GM21717 (cell line): ENCODE data around the gene PNPLA8.
"Not testable (repeated sequence)": the region's sequence is repeated elsewhere in the genome, so short reads cannot be mapped to it uniquely, and the experiment has no call there.

Source experiments
- ATAC-seq: cut with Tn5 transposase; IDR thresholded peaks from one replicate; pipeline ENCODE4 v1.9.1; 2021; ENCODE audit warnings: mild to moderate bottlenecking, moderate library complexity; ENCODE audit not compliant: unreplicated experiment

The PNPLA8 gene

GRCh38 chr7:108525985-108526767, at the start of gene PNPLA8:
Gene PNPLA8 (minus strand): TSS chr7:108526135. CDS start chr7:108515491, 10,644 bp downstream.
- ATAC-seq = peak; percentile 95

GRCh38 chr7:108575156-108575555, 49.2 kb upstream of the PNPLA8 start:
- ATAC-seq = no peak

- no peak for ATAC-seq
These were observed 46.5 kb upstream of the PNPLA8 start for GRCh38 chr7:108572480-108572879.

GRCh38 chr7:108570146-108570755, 44.3 kb upstream of the PNPLA8 start:
- ATAC-seq = peak; percentile 35

DNA sequence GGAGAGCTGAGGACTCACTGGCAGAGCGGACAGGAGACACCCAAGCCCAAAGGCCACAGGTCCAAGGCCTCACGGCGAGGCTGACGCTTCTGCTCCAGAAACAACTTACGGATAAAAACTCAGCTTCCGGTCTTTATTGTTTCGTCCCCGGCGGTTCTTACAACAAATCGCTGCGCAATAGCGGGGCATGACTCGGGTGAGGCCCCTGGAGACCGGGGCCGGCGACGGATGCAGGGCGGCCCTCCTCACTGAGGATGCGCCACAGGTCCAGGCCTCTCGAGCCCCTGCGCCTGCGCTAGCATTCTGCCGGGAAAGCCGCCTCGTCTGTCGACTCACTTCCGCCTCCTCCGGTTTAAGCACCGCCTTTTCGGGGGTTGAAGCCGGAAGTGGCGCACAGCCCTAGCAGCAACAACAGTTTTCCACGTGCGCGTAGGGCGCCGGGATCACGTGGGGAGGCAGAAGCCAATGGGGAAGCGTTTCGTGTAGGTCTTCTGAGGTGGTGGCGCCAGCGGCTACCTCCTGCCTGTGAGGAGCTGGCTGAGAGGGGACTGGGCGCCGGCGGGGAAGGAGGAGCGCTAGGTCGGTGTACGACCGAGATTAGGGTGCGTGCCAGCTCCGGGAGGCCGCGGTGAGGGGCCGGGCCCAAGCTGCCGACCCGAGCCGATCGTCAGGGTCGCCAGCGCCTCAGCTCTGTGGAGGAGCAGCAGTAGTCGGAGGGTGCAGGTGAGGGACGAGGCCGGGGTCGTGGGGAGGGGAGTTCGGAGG, 43.6 kb upstream of the PNPLA8 start, which contains the start of the genes DNAJB9 and THAP5:
DNAJB9 (plus strand) TSS at position 494 of the 765 bp plus-strand sequence. CDS start 1,853 bp downstream, outside the sequence.
THAP5 (minus strand) TSS at position 326 of the 765 bp plus-strand sequence; CDS start at position 189, 137 bp downstream.
- ATAC-seq = peak; percentile 96

GRCh38 chr7:108568801-108569380, 43.0 kb upstream of the PNPLA8 start:
- ATAC-seq = no peak

GRCh38 chr7:108565987-108566386, 40.1 kb upstream of the PNPLA8 start:
- ATAC-seq = no peak

DNA sequence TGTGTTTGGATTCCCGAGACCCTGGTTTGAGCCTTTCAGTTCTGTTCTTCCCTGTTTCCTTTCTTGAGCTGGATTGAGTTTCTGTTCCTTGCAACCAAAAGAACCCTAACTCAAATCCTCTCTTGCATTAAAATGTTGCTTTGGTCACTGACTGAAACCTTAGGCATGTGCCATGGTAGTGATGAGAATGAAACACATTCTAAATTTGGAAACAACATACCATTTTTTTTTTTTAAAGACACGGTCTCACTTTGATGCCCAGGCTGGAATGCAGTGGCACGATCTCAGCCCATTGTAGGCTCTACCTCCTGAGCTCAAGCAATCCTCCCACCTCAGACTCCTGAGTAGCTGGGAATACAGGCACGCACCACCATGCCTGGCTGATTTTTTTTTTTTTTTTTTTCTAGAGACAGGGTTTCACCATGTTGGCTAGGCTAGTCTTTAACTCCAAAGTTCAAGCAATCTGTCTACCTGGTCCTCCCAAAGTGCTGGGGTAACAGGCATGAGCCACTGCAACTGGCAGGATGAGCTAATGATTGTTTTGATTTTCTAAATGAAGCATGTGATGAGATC, 35.2 kb upstream of the PNPLA8 start:
- ATAC-seq = no peak

- no peak for ATAC-seq
These were observed 33.3 kb upstream of the PNPLA8 start for GRCh38 chr7:108559253-108559652.

- no peak for ATAC-seq
These were observed 31.7 kb upstream of the PNPLA8 start for GRCh38 chr7:108557617-108558016.

DNA sequence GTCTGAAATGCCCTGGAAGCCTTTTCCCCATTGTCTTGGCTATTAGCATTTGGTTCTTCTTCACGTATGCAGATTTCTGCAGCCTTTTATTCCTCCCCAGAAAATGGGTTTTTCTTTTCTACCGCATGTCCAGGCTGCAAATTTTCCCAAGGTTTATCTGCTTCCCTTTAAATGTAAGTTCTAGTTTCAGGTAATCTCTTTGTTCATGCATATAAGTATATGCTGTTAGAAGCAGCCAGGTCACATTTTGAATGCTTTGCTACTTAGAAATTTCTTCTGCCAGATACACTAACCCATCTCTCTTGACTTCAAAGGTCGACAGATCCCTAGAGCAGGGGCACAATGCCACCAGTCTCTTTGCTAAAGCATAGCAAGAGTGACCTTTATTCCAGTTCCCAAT, 31.3 kb upstream of the PNPLA8 start:
- ATAC-seq = no peak

DNA sequence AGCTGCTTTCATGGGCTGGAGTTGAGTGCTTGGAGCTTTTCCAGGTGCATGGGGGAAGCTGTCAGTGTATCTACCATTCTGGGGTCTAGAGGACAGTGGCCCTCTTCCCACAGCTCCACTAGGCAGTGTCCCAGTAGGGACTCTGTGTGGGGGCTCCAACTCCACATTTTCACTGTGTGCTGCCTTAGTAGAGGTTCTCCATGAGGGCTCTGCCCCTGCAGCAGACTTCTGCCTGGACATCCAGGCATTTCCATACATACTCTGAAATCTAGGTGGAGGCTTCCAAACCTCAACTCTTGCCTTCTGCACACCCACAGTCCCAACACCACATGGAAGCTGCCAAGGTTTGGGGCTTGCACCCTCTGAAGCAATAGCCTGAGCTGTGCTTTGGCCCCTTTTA, 30.7 kb upstream of the PNPLA8 start:
- ATAC-seq = not testable (repeated sequence)

GRCh38 chr7:108548141-108548896, 22.4 kb upstream of the PNPLA8 start:
- ATAC-seq = not testable (repeated sequence)

DNA sequence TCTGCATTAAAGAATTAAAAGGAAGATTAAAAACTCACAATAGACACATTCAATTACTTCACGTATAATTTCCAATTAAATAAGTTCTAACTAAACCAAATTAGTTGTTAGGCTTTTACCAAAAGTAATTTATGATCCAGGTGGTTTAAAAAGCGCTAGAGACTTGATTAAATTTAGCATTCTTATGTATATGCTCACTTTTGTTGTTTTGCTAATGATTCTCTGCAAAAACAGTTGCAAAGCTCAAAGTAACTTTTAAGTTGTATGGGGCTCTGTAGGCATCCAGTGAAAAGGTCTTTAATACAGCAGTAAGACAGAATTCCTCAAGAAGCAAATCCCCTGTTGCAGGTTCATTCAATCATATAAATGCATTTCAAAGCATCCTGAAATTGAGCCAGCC, 15.5 kb upstream of the PNPLA8 start:
- ATAC-seq = no peak

DNA sequence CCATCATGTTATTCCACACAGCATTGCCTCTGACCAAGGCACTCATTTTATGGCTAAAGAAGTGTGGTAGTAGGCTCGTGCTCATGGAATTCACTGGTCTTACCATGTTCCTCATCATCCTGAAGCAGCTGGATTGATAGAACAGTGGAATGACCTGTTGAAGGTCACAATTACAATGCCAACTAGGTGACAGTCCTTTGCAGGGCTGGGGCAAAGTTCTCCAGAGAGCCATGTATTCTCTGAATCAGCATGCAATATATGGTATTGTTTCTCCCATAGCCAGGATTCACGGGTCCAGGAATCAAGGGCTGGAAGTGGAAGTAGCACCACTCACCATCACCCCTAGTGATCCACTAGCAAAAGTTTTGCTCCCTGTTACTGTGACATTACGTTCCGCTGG, 12.8 kb upstream of the PNPLA8 start:
- not testable (repeated sequence) for ATAC-seq

GRCh38 chr7:108538236-108538635, 12.3 kb upstream of the PNPLA8 start:
- ATAC-seq = not testable (repeated sequence)

GRCh38 chr7:108537229-108537628, 11.3 kb upstream of the PNPLA8 start:
- no peak for ATAC-seq

DNA sequence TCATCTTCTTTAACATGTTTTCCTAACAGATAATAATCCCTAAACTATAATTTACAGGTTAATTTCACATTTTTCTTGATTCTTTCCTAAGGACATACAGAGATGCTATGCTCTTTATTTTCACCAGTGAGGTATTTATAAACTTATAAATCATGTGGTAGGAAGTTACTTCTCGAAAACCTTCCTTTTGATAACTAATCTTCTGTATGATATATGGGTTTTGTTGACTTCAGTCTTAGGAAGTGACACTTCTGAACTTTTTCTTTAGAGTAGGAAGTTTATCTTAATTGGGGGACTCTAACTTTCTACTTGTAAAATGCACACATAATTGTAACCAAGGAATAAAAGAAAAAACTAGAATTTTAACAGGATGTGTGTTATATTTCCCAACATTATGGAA, 9.8 kb upstream of the PNPLA8 start:
- ATAC-seq = no peak

DNA sequence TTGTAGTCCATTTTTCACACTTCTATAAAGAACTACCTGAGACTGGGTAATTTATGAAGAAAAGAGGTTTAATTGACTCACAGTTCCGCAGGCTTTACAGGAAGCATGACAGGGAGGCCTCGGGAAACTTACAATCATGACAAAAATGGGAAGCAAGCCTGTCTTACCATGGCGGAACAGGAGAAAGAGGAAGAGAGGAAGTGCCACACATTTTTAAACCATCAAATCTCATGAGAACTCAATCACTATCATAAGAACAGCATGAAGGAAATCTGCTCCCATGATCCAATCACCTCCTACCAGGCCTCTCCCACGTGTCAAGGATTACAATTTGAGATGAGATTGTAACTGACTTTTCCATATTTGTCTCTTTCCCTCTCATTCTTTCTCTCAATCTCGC, 9.3 kb upstream of the PNPLA8 start:
- ATAC-seq = no peak

DNA sequence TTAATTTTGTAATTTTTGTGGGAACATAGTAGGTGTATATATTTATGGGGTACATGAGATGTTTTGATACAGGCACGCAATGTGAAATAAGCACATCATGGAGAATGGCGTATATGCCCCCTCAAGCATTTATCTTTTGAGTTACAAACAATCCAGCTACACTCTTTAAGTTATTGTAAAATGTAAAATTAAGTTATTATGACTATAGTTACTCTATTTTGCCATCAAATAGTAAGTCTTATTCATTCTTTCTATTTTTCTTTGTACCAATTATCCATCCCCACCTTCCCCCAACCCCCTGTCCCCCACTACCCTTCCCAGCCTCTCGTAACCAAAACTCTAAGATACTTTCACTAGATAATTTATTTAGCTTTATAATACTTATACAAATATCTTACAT, 7.8 kb upstream of the PNPLA8 start:
- ATAC-seq = no peak
